Uterus (tissue), 4 donors: ENCODE results near the gene DNAJC11. TPM values are rescaled to one million over a fixed set of nuclear protein-coding genes. Genes with fewer than 3 reads are reported as not detected.

Experiments
- DNase-seq, 2 donors: peaks; one replicate each; pipeline ENCODE4 v3.0.0-alpha.2; 2019 to 2020
- H3K27ac ChIP-seq, 2 donors: fragments of 200-600 bp; sonication (generic); 1 replicate in 1 of 2; 2 replicates in 1 of 2; pipeline ENCODE4 v1.5.1; 2016 to 2018
- H3K27me3 ChIP-seq, 2 donors: fragments of 200-600 bp; sonication (generic); one replicate each; pipeline ENCODE4 v1.5.1; 2018 to 2019; ENCODE audit warnings: control low read depth in 1 of 2
- H3K36me3 ChIP-seq, 2 donors: fragments of 200-600 bp; sonication (generic); one replicate each; pipeline ENCODE4 v1.5.1; 2019; ENCODE audit warnings: control low read depth in 1 of 2
- H3K4me1 ChIP-seq, 2 donors: fragments of 200-600 bp; sonication (generic); one replicate each; pipeline ENCODE4 v1.5.1; 2018 to 2019; ENCODE audit warnings: control low read depth in 1 of 2
- H3K4me3 ChIP-seq, 2 donors: fragments of 200-600 bp; sonication (generic); 1 replicate in 1 of 2; 2 replicates in 1 of 2; pipeline ENCODE4 v1.5.1; 2018 to 2019; ENCODE audit warnings: mild to moderate bottlenecking in 1 of 2
- H3K9me3 ChIP-seq, 2 donors: fragments of 200-600 bp; sonication (generic); one replicate each; pipeline ENCODE4 v1.5.1; 2019; ENCODE audit warnings: control low read depth in 1 of 2
- CTCF ChIP-seq, 4 experiments: fragments of 200-600 bp in 2 of 4; fragments of 450-650 bp in 2 of 4; sonication (generic) in 2 of 4; IDR thresholded peaks; one replicate each; pipeline ENCODE4 v1.5.1; 2016 to 2019; ENCODE audit warnings: antibody characterized with exemption in 4 of 4, mild to moderate bottlenecking in 2 of 4, moderate library complexity in 1 of 4
- POLR2A ChIP-seq, 2 donors: fragments of 450-650 bp; IDR thresholded peaks; one replicate each; pipeline ENCODE4 v1.6.1; 2016; ENCODE audit warnings: antibody characterized with exemption in 2 of 2, mild to moderate bottlenecking in 1 of 2, moderate library complexity in 1 of 2
- intact Hi-C: fragments of 100-400 bp; cut with DNase I; formaldehyde crosslinking; loops from one replicate; pipeline ENCODE4 v1.15.1; 2023; ENCODE audit warnings: low total_unique reads
- total RNA-seq, 4 donors: library from RNA; depleted of rRNA in 3 of 4; stranded (reverse); fragments of >200 nt in 3 of 4; gene quantifications; one replicate each; pipeline versions ENCODE4 v1.1.0 to v1.2.4, GENCODE V29; 2014 to 2023
- donor health status: DM: yes; HTN: yes; CAD: no.

DNAJC11 gene
- total RNA-seq, 4 donors from 2014 or later, result 11.5 to 47.2 (median 22.3) TPM

GRCh38 chr1:6694121-6694713, 7.4 kb downstream of the DNAJC11 start:
- Histone ChIP-seq H3K9me3 (no peaks in the 10 kb centered on the region), H3K4me3 (no peak overlapping the region), H3K36me3 (no peaks in the 10 kb centered on the region), H3K27ac (no peak overlapping the region), H3K27me3 (no peaks in the 10 kb centered on the region), H3K4me1 (no peaks in the 10 kb centered on the region)
- no peak for DNase-seq
- intact Hi-C loops, result no loop called here
- TF ChIP-seq POLR2A (IDR thresholded peaks at IDR 0.05), result no peak
- TF ChIP-seq CTCF (IDR thresholded peaks at IDR 0.05), result no peak

GRCh38 chr1:6692956-6693355, 8.7 kb downstream of the DNAJC11 start:
- Histone ChIP-seq H3K4me3 (no peak overlapping the region), H3K36me3 (no peaks in the 10 kb centered on the region), H3K27ac (no peak overlapping the region), H3K4me1 (no peaks in the 10 kb centered on the region), H3K9me3 (no peaks in the 10 kb centered on the region), H3K27me3 (no peaks in the 10 kb centered on the region)
- intact Hi-C loops, result no loop called here
- DNase-seq, result no peak
- TF ChIP-seq CTCF (IDR thresholded peaks at IDR 0.05) (no peak), POLR2A (IDR thresholded peaks at IDR 0.05) (no peak)

- H3K27ac ChIP-seq, result no peak overlapping the region
- no peaks in the 10 kb centered on the region for H3K4me1 ChIP-seq
- H3K27me3 ChIP-seq, result no peaks in the 10 kb centered on the region
- TF ChIP-seq POLR2A (IDR thresholded peaks at IDR 0.05) (no peak), CTCF (IDR thresholded peaks at IDR 0.05) (no peak)
- H3K36me3 ChIP-seq, result no peaks in the 10 kb centered on the region
- DNase-seq, result no peak
- intact Hi-C loops, result no loop called here
- no peak overlapping the region for H3K4me3 ChIP-seq
- no peaks in the 10 kb centered on the region for H3K9me3 ChIP-seq
Observed at GRCh38 chr1:6691507-6691906, 10.1 kb downstream of the DNAJC11 start.

- H3K4me3 ChIP-seq, result no peak overlapping the region
- no peaks in the 10 kb centered on the region for H3K27me3 ChIP-seq
- no peaks in the 10 kb centered on the region for H3K4me1 ChIP-seq
- no peak overlapping the region for H3K27ac ChIP-seq
- intact Hi-C loops, result no loop called here
- TF ChIP-seq CTCF (IDR thresholded peaks at IDR 0.05) (no peak), POLR2A (IDR thresholded peaks at IDR 0.05) (no peak)
- DNase-seq, result no peak
- H3K36me3 ChIP-seq, result no peaks in the 10 kb centered on the region
- no peaks in the 10 kb centered on the region for H3K9me3 ChIP-seq
Observed at GRCh38 chr1:6690186-6690585, 11.4 kb downstream of the DNAJC11 start.

- Histone ChIP-seq H3K4me3 (no peak overlapping the region), H3K27me3 (no peaks in the 10 kb centered on the region), H3K4me1 (no peaks in the 10 kb centered on the region), H3K9me3 (no peaks in the 10 kb centered on the region), H3K36me3 (no peaks in the 10 kb centered on the region), H3K27ac (no peak overlapping the region)
- intact Hi-C loops, result no loop called here
- DNase-seq, result no peak
- no peak for TF ChIP-seq POLR2A (IDR thresholded peaks at IDR 0.05)
- no peak for TF ChIP-seq CTCF (IDR thresholded peaks at IDR 0.05)
Observed at GRCh38 chr1:6688757-6689156, 12.9 kb downstream of the DNAJC11 start.
